ENCODE data around the gene WDR91.

GRCh38 chr7:135169141-135169963 is 42.0 kb downstream of the WDR91 start:
- TF ChIP-seq CTCF (conservative IDR thresholded peaks at IDR 0.05; ENCODE audit: low read length): peak; percentile 75
- TF ChIP-seq EZH2phosphoT487 (IDR thresholded peaks at IDR 0.05; ENCODE audit: borderline replicate concordance): no peak
